NB4 (cell line): ENCODE results near the gene HMGN2.

ENCODE experiments used
- DNase-seq: peaks from one replicate; pipeline ENCODE4 v3.0.0; 2010; ENCODE audit warnings: low read depth
- H3K4me3 ChIP-seq: one replicate; pipeline ENCODE4 v1.5.1; 2011; ENCODE audit warnings: mild to moderate bottlenecking, low read depth, low read length, moderate library complexity
- CTCF ChIP-seq: IDR thresholded peaks from one replicate; pipeline ENCODE4 v1.5.1; 2012; ENCODE audit warnings: low read depth, low read length
- MAX ChIP-seq: IDR thresholded peaks from 2 replicates; pipeline ENCODE4 v1.6.1; 2011; ENCODE audit warnings: low read depth, low read length
- MYC ChIP-seq: IDR thresholded peaks from 2 replicates; pipeline ENCODE4 v1.6.1; 2011; ENCODE audit warnings: low read depth, low read length
- POLR2A ChIP-seq: IDR thresholded peaks from 2 replicates; pipeline ENCODE4 v1.6.1; 2011; ENCODE audit warnings: mild to moderate bottlenecking; ENCODE audit not compliant: insufficient read length; ENCODE audit errors: extremely low read depth

Gene HMGN2

GRCh38 chr1:26472320-26472900 lies at the start of gene HMGN2:
Gene HMGN2, plus strand, starts transcription at chr1:26472440. Its CDS starts 173 bp downstream, at chr1:26472613.
- H3K4me3 ChIP-seq: peak within 1 kb of the TSS; percentile 97
- no peak for DNase-seq
- peak; percentile 88 for TF ChIP-seq MAX
- TF ChIP-seq CTCF: no peak
- peak; percentile 75 for TF ChIP-seq POLR2A

- DNase-seq: no peak
- no peak for TF ChIP-seq MAX
- TF ChIP-seq POLR2A: no peak
- no peak for TF ChIP-seq CTCF
- no peak for TF ChIP-seq MYC
- no peak overlapping the region for H3K4me3 ChIP-seq
Observed at GRCh38 chr1:26429721-26430120, 42.5 kb upstream of the HMGN2 start.

- TF ChIP-seq CTCF (no peak), POLR2A (peak; percentile 90), MAX (peak; percentile 97), MYC (peak; percentile 81)
- H3K4me3 ChIP-seq: peak within 1 kb of the TSS; percentile 89
- DNase-seq: peak; percentile 98
Observed at GRCh38 chr1:26431979-26432695, 40.1 kb upstream of the HMGN2 start, which contains the start of gene DHDDS. Gene DHDDS, plus strand, starts transcription at chr1:26432321. Its CDS starts 625 bp downstream, at chr1:26432946.

DNA sequence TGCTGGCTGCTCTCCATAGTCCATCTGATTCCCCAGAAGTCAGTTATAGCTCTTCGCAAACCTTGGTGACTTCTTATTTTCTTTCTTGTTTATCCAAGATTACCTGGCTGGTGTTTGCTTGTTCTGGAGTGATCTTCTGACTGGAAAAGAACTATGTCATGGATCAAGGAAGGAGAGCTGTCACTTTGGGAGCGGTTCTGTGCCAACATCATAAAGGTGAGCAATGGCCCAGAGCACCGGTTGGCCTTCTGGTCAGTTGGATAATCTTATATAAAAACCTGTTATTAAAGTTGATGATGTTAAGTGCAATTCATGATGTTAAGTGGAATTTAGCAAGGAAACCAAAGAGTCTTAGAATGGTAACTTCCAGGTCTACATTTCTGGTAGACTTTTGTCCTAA lies 39.4 kb upstream of the HMGN2 start:
- no peak for TF ChIP-seq CTCF
- TF ChIP-seq POLR2A: no peak
- TF ChIP-seq MYC: no peak
- no peak for TF ChIP-seq MAX
- H3K4me3 ChIP-seq: peak overlapping the region; percentile 89
- DNase-seq: no peak

DNA sequence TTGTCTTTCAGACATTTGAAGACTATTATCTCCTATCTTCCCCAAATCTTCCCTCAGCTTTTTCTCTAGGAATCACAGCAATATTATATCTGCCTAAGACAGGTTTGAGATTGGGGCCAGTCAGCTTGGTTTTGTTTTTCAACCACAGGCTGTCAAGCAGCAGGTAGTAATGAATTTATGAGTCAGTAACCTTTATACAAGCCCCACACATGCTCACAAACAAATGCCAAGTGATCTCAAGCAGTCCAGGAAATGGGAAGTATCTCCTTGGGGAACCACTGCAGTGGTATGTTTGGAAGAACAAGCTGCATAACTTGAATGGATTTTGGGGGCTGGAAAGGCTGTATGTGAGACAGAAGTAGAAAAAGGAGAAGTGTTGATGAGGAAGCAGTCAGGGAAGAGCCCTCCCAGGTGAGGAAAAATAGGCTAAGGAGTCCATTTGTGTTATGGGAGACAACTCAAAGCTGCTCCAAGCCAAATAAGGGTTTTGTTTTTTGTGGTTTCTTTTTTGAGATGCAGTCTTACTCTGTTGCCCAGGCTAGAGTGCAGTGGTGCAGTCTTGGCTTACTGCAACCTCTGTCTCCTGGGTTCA lies 38.0 kb upstream of the HMGN2 start:
- no peak for TF ChIP-seq CTCF
- TF ChIP-seq POLR2A: no peak
- TF ChIP-seq MYC: no peak
- TF ChIP-seq MAX: no peak
- DNase-seq: no peak
- no peak overlapping the region for H3K4me3 ChIP-seq

GRCh38 chr1:26438041-26438440 lies 34.2 kb upstream of the HMGN2 start:
- no peak overlapping the region for H3K4me3 ChIP-seq
- TF ChIP-seq POLR2A (no peak), MYC (no peak), MAX (no peak), CTCF (no peak)
- no peak for DNase-seq
